ENCODE measurements around the gene PRSS37. TPM values are rescaled to one million over a fixed set of nuclear protein-coding genes. Genes with fewer than 3 reads are reported as not detected.

PRSS37 gene
- total RNA-seq, 1 experiment from 2014 or later = not detected

- Histone ChIP-seq H3K9ac (ENCODE audit: low read length) (no peak overlapping the region), H3K9me3 (ENCODE audit: control insufficient read depth in 1 of 2, insufficient read depth in 1 of 2, low read depth in 1 of 2, low read length in 2 of 2) (no peaks in the 10 kb centered on the region), H3K27ac (ENCODE audit: low read depth, low read length) (no peak overlapping the region), H3K4me3 (replicated peaks in 1 of 2; ENCODE audit: low read depth in 1 of 2, low read length in 2 of 2) (no peak overlapping the region), H3K36me3 (ENCODE audit: control insufficient read depth in 1 of 2, insufficient read depth in 2 of 2, low read length in 2 of 2) (no peaks in the 10 kb centered on the region), H3K79me2 (ENCODE audit: insufficient read depth, low read length) (no peaks in the 10 kb centered on the region), H4K20me1 (ENCODE audit: insufficient read depth) (no peaks in the 10 kb centered on the region), H3K27me3 (ENCODE audit: insufficient read depth, low read length) (no peaks in the 10 kb centered on the region), H2AFZ (ENCODE audit: low read depth, low read length, poor library complexity, severe bottlenecking) (no peak overlapping the region), H3K9me2 (ENCODE audit: insufficient read depth) (no peaks in the 10 kb centered on the region), H3K4me2 (ENCODE audit: low read length) (no peak overlapping the region), H3K4me1 (ENCODE audit: control insufficient read depth in 1 of 2, insufficient read depth in 2 of 2, low read length in 2 of 2) (no peaks in the 10 kb centered on the region; a peak in 1 of 4 replicates)
- POLR2A ChIA-PET = no interaction called here
- BruUV-seq (replicated peaks) = no TSS peak
- TF ChIP-seq ZNF274 (IDR thresholded peaks at IDR 0.05; ENCODE audit: low read depth, low read length) (no peak), CTCF (IDR thresholded peaks at IDR 0.05 in 2 of 3, conservative IDR thresholded peaks at IDR 0.05 in 1 of 3; ENCODE audit: borderline replicate concordance in 1 of 3, insufficient read depth in 1 of 3, low read depth in 2 of 3, low read length in 2 of 3) (no peak), TCF7L2 (IDR thresholded peaks at IDR 0.05; ENCODE audit: borderline replicate concordance, extremely low read depth, insufficient read depth, insufficient read length) (no peak), EZH2phosphoT487 (IDR thresholded peaks at IDR 0.05; ENCODE audit: borderline replicate concordance) (no peak), MAX (IDR thresholded peaks at IDR 0.05) (no peak), SP1 (IDR thresholded peaks at IDR 0.05; ENCODE audit: low read depth) (no peak), JUND (IDR thresholded peaks at IDR 0.05) (no peak), EZH2 (IDR thresholded peaks at IDR 0.05) (no peak), FOSL1 (IDR thresholded peaks at IDR 0.05; ENCODE audit: low read depth) (no peak), CEBPB (IDR thresholded peaks at IDR 0.05; ENCODE audit: low read depth) (no peak), POLR2A (IDR thresholded peaks at IDR 0.05; ENCODE audit: borderline replicate concordance, extremely low read depth, insufficient read depth, insufficient read length) (no peak)
- CTCF ChIA-PET = no interaction called here
- intact Hi-C loops (cut with micrococcal nuclease) = no loop called here
- RAD21 ChIA-PET (ENCODE audit: low non-redundant PET in 1 of 2, low total read pairs in 2 of 2, uncharacterized antibody in 2 of 2, unreplicated experiment in 2 of 2) = no interaction called here
- no peak for ATAC-seq
- DNase-seq (ENCODE audit: low read depth, low spot score) = no peak
These were observed 2.0 kb downstream of the PRSS37 start for GRCh38 chr7:141839256-141839655.

Data from HCT116 (cell line).